HepG2 (cell line): ENCODE results near the gene FGGY. TPM values are rescaled to one million over a fixed set of nuclear protein-coding genes. Genes with fewer than 3 reads are reported as not detected.

Experiments used
- ATAC-seq: fragments of 200-7000 bp; cut with Tn5 transposase; 3 replicates; pipeline ENCODE4 v1.9.1; 2020; ENCODE audit warnings: mild to moderate bottlenecking, moderate library complexity
- BruUV-seq: library from RNA; stranded (reverse); fragments of 400-500 nt; replicated peaks from 2 replicates; lab custom pipeline; 2021; lab: Mats Ljungman, UMichigan
- CTCF ChIA-PET: fragments of 300-600 bp; formaldehyde crosslinking; extraction: SDS; loops from one replicate; lab custom pipeline; 2021; ENCODE audit warnings: low total read pairs, inconsistent platforms, low intra/inter-chr PET ratio; lab: Yijun Ruan, JAX
- POLR2A ChIA-PET: fragments of 350-600 bp; sonication (Branson Sonifier 250); formaldehyde crosslinking; loops from one replicate; lab custom pipeline; 2020; ENCODE audit warnings: antibody characterized with exemption, inconsistent platforms; lab: Yijun Ruan, JAX
- DNase-seq: peaks from one replicate; pipeline ENCODE4 v3.0.0-alpha.2; 2015; ENCODE audit warnings: low spot score
- FAIRE-seq: peaks from 3 replicates; lab custom pipeline; 2011; peaks lifted over from hg19 to GRCh38; lab: Jason Lieb, UNC
- H2AFZ ChIP-seq: one replicate; pipeline ENCODE4 v1.6.1; 2011; ENCODE audit warnings: low read length, inconsistent platforms
- H3K27ac ChIP-seq: fragments of 300-600 bp; 3 replicates; pipeline ENCODE4 v1.8.0; 2011; ENCODE audit warnings: mixed run types, mild to moderate bottlenecking, mixed read lengths, low read length, inconsistent platforms; ENCODE audit not compliant: insufficient read depth; ENCODE audit errors: extremely low read length
- H3K27me3 ChIP-seq, 2 experiments: fragments of 200-600 bp in 1 of 2; 2 replicates in 1 of 2; 3 replicates in 1 of 2; pipeline versions ENCODE4 v1.6.0 to v1.8.0; 2011; ENCODE audit warnings: low read length in 2 of 2, mild to moderate bottlenecking in 2 of 2, moderate library complexity in 2 of 2, inconsistent platforms in 1 of 2; ENCODE audit not compliant: insufficient read depth in 2 of 2, control insufficient read depth in 1 of 2
- H3K36me3 ChIP-seq, 2 experiments: fragments of 200-600 bp in 1 of 2; replicated peaks in 1 of 2; 2 replicates in 1 of 2; 3 replicates in 1 of 2; pipeline versions ENCODE4 v1.5.1 to v1.8.0; 2011; ENCODE audit warnings: low read length in 2 of 2, inconsistent platforms in 1 of 2; ENCODE audit not compliant: insufficient read depth in 2 of 2, control insufficient read depth in 1 of 2
- H3K4me1 ChIP-seq: 2 replicates; pipeline ENCODE4 v1.5.1; 2012; ENCODE audit warnings: low read length, inconsistent platforms; ENCODE audit not compliant: insufficient read depth
- H3K4me2 ChIP-seq: 2 replicates; pipeline ENCODE4 v1.6.0; 2011; ENCODE audit warnings: low read depth, low read length, inconsistent platforms
- H3K4me3 ChIP-seq, 3 experiments: fragments of 200-600 bp in 1 of 3; sonication (generic), shearing (Covaris generic) in 1 of 3; replicated peaks in 1 of 3; 2 replicates each; pipeline ENCODE4 v1.5.1; 2011 to 2016; ENCODE audit warnings: low read length in 3 of 3, inconsistent platforms in 2 of 3, low read depth in 2 of 3, mild to moderate bottlenecking in 2 of 3, control low read depth in 1 of 3, mixed read lengths in 1 of 3; ENCODE audit not compliant: insufficient read depth in 1 of 3
- H3K79me2 ChIP-seq: one replicate; pipeline ENCODE4 v1.6.1; 2011; ENCODE audit warnings: low read length, inconsistent platforms; ENCODE audit not compliant: insufficient read depth
- H3K9ac ChIP-seq: 2 replicates; pipeline ENCODE4 v1.6.0; 2011; ENCODE audit warnings: mild to moderate bottlenecking, low read depth, low read length, inconsistent platforms; ENCODE audit not compliant: insufficient read depth
- H3K9me3 ChIP-seq: 2 replicates; pipeline ENCODE4 v1.5.1; 2012; ENCODE audit warnings: mild to moderate bottlenecking, low read length
- H4K20me1 ChIP-seq: 2 replicates; pipeline ENCODE4 v1.6.0; 2011; ENCODE audit warnings: inconsistent platforms, mild to moderate bottlenecking, low read length, moderate library complexity; ENCODE audit not compliant: insufficient read depth
- ARID2 ChIP-seq: sonication (generic); formaldehyde crosslinking; IDR thresholded peaks from 2 replicates; pipeline ENCODE4 v1.8.1; 2022; ENCODE audit warnings: mild to moderate bottlenecking, missing genetic modification reagents, borderline replicate concordance
- ATF7 ChIP-seq, 2 experiments: fragments of 450-650 bp in 1 of 2; sonication (generic) in 1 of 2; formaldehyde crosslinking in 1 of 2; IDR thresholded peaks; 2 replicates each; pipeline versions ENCODE4 v1.4.0 to v1.6.1; 2016 to 2020; ENCODE audit warnings: antibody characterized with exemption in 1 of 2, mild to moderate bottlenecking in 1 of 2, missing genetic modification reagents in 1 of 2
- BRD4 ChIP-seq: sonication (generic); formaldehyde crosslinking; IDR thresholded peaks from 2 replicates; pipeline ENCODE4 v1.4.0; 2020; ENCODE audit warnings: missing genetic modification reagents
- KLF12 ChIP-seq: sonication (generic); formaldehyde crosslinking; IDR thresholded peaks from 2 replicates; pipeline ENCODE4 v1.4.0; 2020; ENCODE audit warnings: missing genetic modification reagents, borderline replicate concordance
- MEIS2 ChIP-seq: sonication (generic); formaldehyde crosslinking; IDR thresholded peaks from 2 replicates; pipeline ENCODE4 v1.9.0; 2021; ENCODE audit warnings: mild to moderate bottlenecking, missing genetic modification reagents
- MTA1 ChIP-seq: sonication (generic); formaldehyde crosslinking; IDR thresholded peaks from 2 replicates; pipeline ENCODE4 v1.4.0; 2020; ENCODE audit warnings: missing genetic modification reagents, mild to moderate bottlenecking, borderline replicate concordance
- MTERF4 ChIP-seq: sonication (generic); formaldehyde crosslinking; IDR thresholded peaks from 2 replicates; pipeline ENCODE4 v1.8.0; 2023; ENCODE audit warnings: mild to moderate bottlenecking, missing genetic modification reagents
- PLRG1 ChIP-seq: fragments of 450-650 bp; conservative IDR thresholded peaks from 2 replicates; pipeline ENCODE4 v1.6.1; 2016
- RBM22 ChIP-seq: fragments of 200-400 bp; formaldehyde crosslinking; optimal IDR thresholded peaks from 2 replicates; pipeline ENCODE3; 2017; ENCODE audit warnings: mild to moderate bottlenecking, low read length, moderate library complexity
- SATB2 ChIP-seq: sonication (generic); formaldehyde crosslinking; IDR thresholded peaks from 2 replicates; pipeline ENCODE4 v1.5.0; 2020; ENCODE audit warnings: missing genetic modification reagents
- TCF7 ChIP-seq: sonication (generic); IDR thresholded peaks from 2 replicates; pipeline ENCODE4 v1.6.1; 2016; ENCODE audit warnings: antibody characterized with exemption, low read depth
- TCF7L2 ChIP-seq: IDR thresholded peaks from 2 replicates; pipeline ENCODE4 v1.6.1; 2011; ENCODE audit warnings: mild to moderate bottlenecking, low read depth, low read length, moderate library complexity
- ZFX ChIP-seq: sonication (generic); formaldehyde crosslinking; IDR thresholded peaks from 2 replicates; pipeline ENCODE4 v1.4.0; 2020; ENCODE audit warnings: mild to moderate bottlenecking, low read depth, missing genetic modification reagents, moderate library complexity
- ZNF446 ChIP-seq: sonication (generic); formaldehyde crosslinking; IDR thresholded peaks from 2 replicates; pipeline ENCODE4 v1.5.0; 2020; ENCODE audit warnings: mild to moderate bottlenecking, missing genetic modification reagents
- ZNF501 ChIP-seq: sonication (generic); formaldehyde crosslinking; IDR thresholded peaks from 2 replicates; pipeline ENCODE4 v1.5.1; 2020; ENCODE audit warnings: mild to moderate bottlenecking, moderate library complexity, missing genetic modification reagents
- ZNF567 ChIP-seq: sonication (generic); formaldehyde crosslinking; IDR thresholded peaks from 2 replicates; pipeline ENCODE4 v1.8.1; 2023; ENCODE audit warnings: mild to moderate bottlenecking, missing genetic modification reagents, borderline replicate concordance
- ZNF644 ChIP-seq: IDR thresholded peaks from 2 replicates; pipeline ENCODE4 v1.6.1; 2016; ENCODE audit warnings: low read depth
- WGBS: methylation state at CpG from one replicate; pipeline ENCODE4 v1.1.6; 2017; ENCODE audit warnings: low lambda C conversion rate; 5-methylcytosine and 5-hydroxymethylcytosine counted together
- in situ Hi-C: cut with HindIII; loops from 2 replicates; pipeline ENCODE4 v1.10.0; 2017; ENCODE audit warnings: low pct_unique_long_range_greater_than_20kb; ENCODE audit not compliant: extremely low pct_ligation_motif_present
- intact Hi-C: fragments of 100-400 bp; cut with micrococcal nuclease; formaldehyde crosslinking; loops from one replicate; pipeline ENCODE4 v1.10.0; 2022; ENCODE audit not compliant: unreplicated experiment
- polyA plus RNA-seq, 8 experiments: library from polyadenylated mRNA; depleted of rRNA in 3 of 8; stranded (reverse) in 7 of 8; unstranded in 1 of 8; fragments of >200 nt; fragmentation: Illumina TruSeq in 4 of 8; extraction: Trizol in 4 of 8; gene quantifications; 2 replicates each; pipeline versions ENCODE4 v1.2.1 to v1.2.3, GENCODE V29; 2011 to 2016; ENCODE audit warnings: low read depth in 4 of 8, missing spikeins in 1 of 8, mixed read lengths in 1 of 8; ENCODE audit not compliant: insufficient read depth in 1 of 8
- total RNA-seq, 5 experiments: library from RNA; depleted of rRNA; stranded (reverse); fragments of >200 nt; fragmentation: Illumina TruSeq; extraction: Trizol; gene quantifications; 2 replicates each; pipeline ENCODE4 v1.2.3, GENCODE V29; 2016; ENCODE audit warnings: low read depth in 1 of 5

FGGY gene
- total and polyA plus RNA-seq, 2 of the 13 experiments (the other 11 are each of a cell fraction or from before 2014, with no cell fraction given), result 15.7 to 27.5 TPM

- CTCF ChIA-PET, result no interaction called here
Measured at GRCh38 chr1:59349101-59349500, 52.2 kb downstream of the FGGY start.

GRCh38 chr1:59350521-59350920 lies 53.6 kb downstream of the FGGY start:
- no peak overlapping the region for H2AFZ ChIP-seq
- intact Hi-C loops, result no loop called here
- DNase-seq (no peak), FAIRE-seq (no peak), ATAC-seq (no peak)
- CTCF ChIA-PET, result no interaction called here
- H3K4me3 ChIP-seq, result no peak overlapping the region
- H3K4me1 ChIP-seq, result peaks cover 25% of the 10 kb centered on the region
- 93% methylated on average over 2 of the region's 2 CpGs for WGBS
- H3K27ac ChIP-seq, result no peak overlapping the region
- no peaks in the 10 kb centered on the region for H4K20me1 ChIP-seq
- no peaks in the 10 kb centered on the region for H3K9me3 ChIP-seq
- BruUV-seq, result no TSS peak
- POLR2A ChIA-PET, result no interaction called here
- in situ Hi-C loops, result no loop called here
- no peaks in the 10 kb centered on the region for H3K36me3 ChIP-seq
- H3K9ac ChIP-seq, result no peak overlapping the region
- no peaks in the 10 kb centered on the region for H3K27me3 ChIP-seq
- H3K4me2 ChIP-seq, result no peak overlapping the region
- TF ChIP-seq RBM22 (no peak), MTERF4 (CRISPR knock-in tag) (no peak), ATF7 (IDR thresholded peaks at IDR 0.05) (peak; percentile 60; the same call in 1 of the 2 replicates), ATF7 (CRISPR knock-in tag; IDR thresholded peaks at IDR 0.05) (no peak), TCF7L2 (no peak)
- no peaks in the 10 kb centered on the region for H3K79me2 ChIP-seq

More at GRCh38 chr1:59349101-59349500, 52.2 kb downstream of the FGGY start:
- BruUV-seq, result no TSS peak
- H3K9me3 ChIP-seq, result no peaks in the 10 kb centered on the region
- WGBS, result 93% methylated on average over 3 of the region's 3 CpGs
- H3K4me3 ChIP-seq, result no peak overlapping the region
- no peaks in the 10 kb centered on the region for H3K27me3 ChIP-seq
- H4K20me1 ChIP-seq, result no peaks in the 10 kb centered on the region
- H2AFZ ChIP-seq, result no peak overlapping the region
- peaks cover 11% of the 10 kb centered on the region for H3K4me1 ChIP-seq
- TF ChIP-seq PLRG1, result no peak
- TF ChIP-seq MTA1 (CRISPR knock-in tag), result no peak
- no peak for TF ChIP-seq KLF12
- TF ChIP-seq MEIS2, result no peak
- no peak for TF ChIP-seq ZNF446
- no peak for TF ChIP-seq ZNF567 (CRISPR knock-in tag)
- TF ChIP-seq ZNF644, result no peak
- no peak for TF ChIP-seq ARID2 (CRISPR knock-in tag)
- TF ChIP-seq TCF7, result no peak
- TF ChIP-seq ZNF501 (CRISPR knock-in tag), result no peak
- TF ChIP-seq BRD4 (CRISPR knock-in tag), result no peak
- no peak for TF ChIP-seq ZFX (CRISPR knock-in tag)
- no peak for TF ChIP-seq SATB2 (CRISPR knock-in tag)
- POLR2A ChIA-PET, result no interaction called here
- no peak overlapping the region for H3K9ac ChIP-seq
- H3K36me3 ChIP-seq, result no peaks in the 10 kb centered on the region
- no peak overlapping the region for H3K27ac ChIP-seq
- FAIRE-seq (no peak), ATAC-seq (no peak), DNase-seq (no peak)
- no peaks in the 10 kb centered on the region for H3K79me2 ChIP-seq
- in situ Hi-C loops, result no loop called here
- intact Hi-C loops, result no loop called here
- H3K4me2 ChIP-seq, result no peak overlapping the region
